Liver (tissue), 9 donors: ENCODE measurements around the gene DOK6. TPM values are rescaled to one million over a fixed set of nuclear protein-coding genes. Genes with fewer than 3 reads are reported as not detected.

Experiments used
- DNase-seq: peaks from one replicate; pipeline ENCODE4 v3.0.0-alpha.2; 2017; ENCODE audit warnings: low spot score
- H3K27ac ChIP-seq, 2 donors: one replicate each; pipeline ENCODE4 v1.7.0; 2013; ENCODE audit warnings: inconsistent platforms in 2 of 2, low read length in 2 of 2, control low read depth in 1 of 2, low read depth in 1 of 2, mild to moderate bottlenecking in 1 of 2
- H3K27me3 ChIP-seq, 4 donors: one replicate each; pipeline versions ENCODE4 v1.6.1 to v1.7.0; 2013; ENCODE audit warnings: low read length in 3 of 4, inconsistent platforms in 1 of 4, mild to moderate bottlenecking in 1 of 4, moderate library complexity in 1 of 4; ENCODE audit not compliant: control insufficient read depth in 4 of 4, insufficient read depth in 4 of 4
- H3K36me3 ChIP-seq, 4 donors: one replicate each; pipeline versions ENCODE4 v1.6.1 to v1.7.0; 2013; ENCODE audit warnings: low read length in 3 of 4, mild to moderate bottlenecking in 3 of 4, low read depth in 1 of 4, moderate library complexity in 1 of 4; ENCODE audit not compliant: control insufficient read depth in 4 of 4, insufficient read depth in 3 of 4
- H3K4me1 ChIP-seq, 4 donors: one replicate each; pipeline versions ENCODE4 v1.6.1 to v1.7.0; 2013; ENCODE audit warnings: low read length in 3 of 4, mild to moderate bottlenecking in 3 of 4, moderate library complexity in 1 of 4; ENCODE audit not compliant: control insufficient read depth in 4 of 4, insufficient read depth in 4 of 4
- H3K4me3 ChIP-seq, 3 donors: one replicate each; pipeline versions ENCODE4 v1.6.1 to v1.7.0; 2013; ENCODE audit warnings: low read length in 3 of 3, control low read depth in 1 of 3, low read depth in 1 of 3, mild to moderate bottlenecking in 1 of 3
- H3K9ac ChIP-seq, 2 donors: one replicate each; pipeline ENCODE4 v1.7.0; 2013; ENCODE audit warnings: low read length in 2 of 2, mild to moderate bottlenecking in 2 of 2, moderate library complexity in 2 of 2, control low read depth in 1 of 2, low read depth in 1 of 2
- H3K9me3 ChIP-seq, 4 donors: one replicate each; pipeline versions ENCODE4 v1.6.1 to v1.7.0; 2013; ENCODE audit warnings: low read length in 3 of 4; ENCODE audit not compliant: control insufficient read depth in 4 of 4
- ATF3 ChIP-seq: IDR thresholded peaks from 2 replicates; pipeline ENCODE4 v1.6.1; 2016; ENCODE audit warnings: antibody characterized with exemption
- CTCF ChIP-seq: fragments of 150-350 bp; IDR thresholded peaks from 2 replicates; pipeline ENCODE4 v1.5.1; 2017; ENCODE audit warnings: improper control_type of control experiment, low read depth, low read length; ENCODE audit not compliant: missing input control
- EGR1 ChIP-seq, 2 donors: IDR thresholded peaks; 2 replicates each; pipeline ENCODE4 v1.6.1; 2016 to 2018; ENCODE audit warnings: antibody characterized with exemption in 2 of 2, low read depth in 2 of 2
- FOXA1 ChIP-seq: IDR thresholded peaks from 2 replicates; pipeline ENCODE4 v1.6.1; 2016; ENCODE audit warnings: antibody characterized with exemption
- FOXA2 ChIP-seq: IDR thresholded peaks from 2 replicates; pipeline ENCODE4 v1.6.1; 2016; ENCODE audit warnings: antibody characterized with exemption
- GABPA ChIP-seq, 2 donors: IDR thresholded peaks in 1 of 2; conservative IDR thresholded peaks in 1 of 2; 2 replicates each; pipeline ENCODE4 v1.6.1; 2016; ENCODE audit warnings: antibody characterized with exemption in 2 of 2, mild to moderate bottlenecking in 1 of 2, moderate library complexity in 1 of 2
- HNF4A ChIP-seq, 2 donors: conservative IDR thresholded peaks; 2 replicates each; pipeline ENCODE4 v1.6.1; 2016; ENCODE audit warnings: antibody characterized with exemption in 2 of 2, mild to moderate bottlenecking in 2 of 2
- JUND ChIP-seq, 2 donors: IDR thresholded peaks; 2 replicates each; pipeline ENCODE4 v1.6.1; 2016; ENCODE audit warnings: antibody characterized with exemption in 2 of 2
- NR2F2 ChIP-seq: IDR thresholded peaks from 2 replicates; pipeline ENCODE4 v1.6.1; 2016; ENCODE audit warnings: antibody characterized with exemption
- RAD21 ChIP-seq, 2 donors: IDR thresholded peaks; 2 replicates each; pipeline ENCODE4 v1.6.1; 2016; ENCODE audit warnings: antibody characterized with exemption in 2 of 2, mild to moderate bottlenecking in 2 of 2
- REST ChIP-seq: IDR thresholded peaks from 2 replicates; pipeline ENCODE4 v1.6.1; 2016; ENCODE audit warnings: antibody characterized with exemption, mild to moderate bottlenecking
- RXRA ChIP-seq, 2 donors: IDR thresholded peaks; 2 replicates each; pipeline ENCODE4 v1.6.1; 2017 to 2018; ENCODE audit warnings: antibody characterized with exemption in 2 of 2, mild to moderate bottlenecking in 1 of 2
- TAF1 ChIP-seq: conservative IDR thresholded peaks from 2 replicates; pipeline ENCODE4 v1.6.1; 2016; ENCODE audit warnings: antibody characterized with exemption, mild to moderate bottlenecking
- ZBTB33 ChIP-seq: IDR thresholded peaks from 2 replicates; pipeline ENCODE4 v1.6.1; 2016; ENCODE audit warnings: antibody characterized with exemption
- WGBS: extraction: QIAGEN DNeasy Blood & Tissue Kit; methylation state at CpG from one replicate; pipeline ENCODE4 v1.1.7; 2013; 5-methylcytosine and 5-hydroxymethylcytosine counted together
- polyA plus RNA-seq, 2 donors: library from polyadenylated mRNA; stranded (reverse) in 1 of 2; unstranded in 1 of 2; fragments of 200-250 nt in 1 of 2; fragments of >200 nt in 1 of 2; fragmentation: Nextera tagmentation in 1 of 2; extraction: Ambion mirVana in 1 of 2; gene quantifications; one replicate each; pipeline versions ENCODE4 v1.2.1 to v1.2.3, GENCODE V29; 2013 to 2015
- total RNA-seq, 2 donors: library from RNA; depleted of rRNA; stranded (reverse); fragments of >200 nt; gene quantifications; one replicate each; pipeline ENCODE4 v1.2.3, GENCODE V29; 2014
- donor health status: healthy.
- donor health status: healthy.
- donor health status: healthy.
- donor health status: healthy.
- donor health status: healthy.

Gene DOK6
- total and polyA plus RNA-seq, 4 donors, result 0.08 to 1.1 (median 0.67) TPM

- Histone ChIP-seq H3K27ac (no peak overlapping the region), H3K9me3 (no peaks in the 10 kb centered on the region), H3K4me1 (no peaks in the 10 kb centered on the region), H3K4me3 (no peak overlapping the region), H3K9ac (no peak overlapping the region), H3K36me3 (no peaks in the 10 kb centered on the region), H3K27me3 (no peaks in the 10 kb centered on the region)
- DNase-seq, result no peak
- TF ChIP-seq EGR1 (IDR thresholded peaks at IDR 0.05; ENCODE audit: low read depth in 2 of 2), result no peak
- WGBS, result 71% methylated on average over 2 of the region's 2 CpGs
Measured at GRCh38 chr18:69491576-69491975, 90.9 kb downstream of the DOK6 start.

- no peak overlapping the region for H3K27ac ChIP-seq
- TF ChIP-seq RAD21 (IDR thresholded peaks at IDR 0.05) (no peak), GABPA (IDR thresholded peaks at IDR 0.05 in 1 of 2, conservative IDR thresholded peaks at IDR 0.05 in 1 of 2) (no peak), TAF1 (no peak), HNF4A (conservative IDR thresholded peaks at IDR 0.05) (no peak), NR2F2 (no peak), CTCF (no peak), FOXA2 (no peak)
- no peaks in the 10 kb centered on the region for H3K4me1 ChIP-seq
- DNase-seq, result no peak
- H3K27me3 ChIP-seq, result no peaks in the 10 kb centered on the region
- no peaks in the 10 kb centered on the region for H3K9me3 ChIP-seq
- H3K4me3 ChIP-seq, result no peak overlapping the region
- no peaks in the 10 kb centered on the region for H3K36me3 ChIP-seq
- H3K9ac ChIP-seq, result no peak overlapping the region
- 74% methylated on average over 2 of the region's 2 CpGs for WGBS
Measured at GRCh38 chr18:69492861-69493260, 92.2 kb downstream of the DOK6 start.

- Histone ChIP-seq H3K4me1 (no peaks in the 10 kb centered on the region), H3K27me3 (no peaks in the 10 kb centered on the region), H3K9me3 (no peaks in the 10 kb centered on the region), H3K9ac (no peak overlapping the region), H3K27ac (no peak overlapping the region), H3K4me3 (no peak overlapping the region), H3K36me3 (no peaks in the 10 kb centered on the region)
- 93% methylated on average over 4 of the region's 4 CpGs for WGBS
- DNase-seq, result no peak
- TF ChIP-seq RXRA (IDR thresholded peaks at IDR 0.05), result no peak
- TF ChIP-seq ATF3, result no peak
- no peak for TF ChIP-seq JUND (IDR thresholded peaks at IDR 0.05)
- no peak for TF ChIP-seq FOXA2
- TF ChIP-seq ZBTB33, result no peak
- TF ChIP-seq GABPA (IDR thresholded peaks at IDR 0.05 in 1 of 2, conservative IDR thresholded peaks at IDR 0.05 in 1 of 2), result no peak
- no peak for TF ChIP-seq REST
- no peak for TF ChIP-seq NR2F2
- TF ChIP-seq FOXA1, result no peak
Measured at GRCh38 chr18:69494841-69495240, 94.2 kb downstream of the DOK6 start.
